SK-N-SH (cell line): ENCODE results near the gene KRT20. TPM values are rescaled to one million over a fixed set of nuclear protein-coding genes. Genes with fewer than 3 reads are reported as not detected.

Source experiments
- CTCF ChIA-PET: fragments of 300-600, 350-600 bp; formaldehyde crosslinking; extraction: SDS; loops from one replicate; lab custom pipeline; 2021; lab: Yijun Ruan, JAX
- POLR2A ChIA-PET: fragments of 350-600 bp; sonication (Branson Sonifier 250); formaldehyde crosslinking; extraction: SDS; loops from one replicate; lab custom pipeline; 2020; ENCODE audit warnings: antibody characterized with exemption, inconsistent platforms; lab: Yijun Ruan, JAX
- DNase-seq: peaks from one replicate; pipeline ENCODE4 v3.0.0; 2012
- H2AFZ ChIP-seq: fragments of 200-600 bp; sonication (generic); 2 replicates; pipeline ENCODE4 v1.8.1; 2016; ENCODE audit warnings: antibody characterized with exemption, mild to moderate bottlenecking, low read depth
- H3F3A ChIP-seq: fragments of 200-600 bp; sonication (generic); replicated peaks from 2 replicates; pipeline ENCODE3; 2016; ENCODE audit warnings: antibody characterized with exemption, mild to moderate bottlenecking; ENCODE audit not compliant: insufficient read depth
- H3K27ac ChIP-seq, 2 experiments: fragments of 200-500 bp in 1 of 2; fragments of 200-600 bp in 1 of 2; sonication (Bioruptor generic) in 1 of 2; sonication (generic), shearing (Covaris generic) in 1 of 2; 2 replicates each; pipeline versions ENCODE4 v1.5.1 to v1.6.1; 2014 to 2016; ENCODE audit warnings: low read depth in 2 of 2, inconsistent platforms in 1 of 2, low read length in 1 of 2, mild to moderate bottlenecking in 1 of 2, mixed read lengths in 1 of 2
- H3K27me3 ChIP-seq: fragments of 200-600 bp; sonication (generic), shearing (Covaris generic); 2 replicates; pipeline ENCODE4 v1.6.1; 2016; ENCODE audit warnings: mixed run types; ENCODE audit not compliant: insufficient read depth
- H3K36me3 ChIP-seq, 2 experiments: fragments of 200-500 bp in 1 of 2; fragments of 200-600 bp in 1 of 2; sonication (Bioruptor generic) in 1 of 2; sonication (generic) in 1 of 2; replicated peaks in 1 of 2; 2 replicates each; pipeline versions ENCODE3 to v1.5.1; 2014 to 2016; ENCODE audit warnings: low read length in 1 of 2, mild to moderate bottlenecking in 1 of 2; ENCODE audit not compliant: insufficient read depth in 2 of 2, control insufficient read depth in 1 of 2
- H3K4me1 ChIP-seq, 2 experiments: fragments of 200-500 bp in 1 of 2; fragments of 200-600 bp in 1 of 2; sonication (Bioruptor generic) in 1 of 2; sonication (generic), shearing (Covaris generic) in 1 of 2; 2 replicates each; pipeline versions ENCODE4 v1.5.1 to v1.6.1; 2014 to 2016; ENCODE audit warnings: low read depth in 1 of 2, low read length in 1 of 2, mixed run types in 1 of 2; ENCODE audit not compliant: insufficient read depth in 2 of 2, control insufficient read depth in 1 of 2
- H3K4me2 ChIP-seq: fragments of 200-600 bp; sonication (generic), shearing (Covaris generic); 2 replicates; pipeline ENCODE4 v1.6.1; 2017; ENCODE audit warnings: mixed run types
- H3K4me3 ChIP-seq, 2 experiments: fragments of 200-500 bp in 1 of 2; fragments of 200-600 bp in 1 of 2; sonication (Bioruptor generic) in 1 of 2; sonication (generic), shearing (Covaris generic) in 1 of 2; 2 replicates each; pipeline versions ENCODE4 v1.5.1 to v1.8.1; 2014 to 2016; ENCODE audit warnings: low read depth in 2 of 2, inconsistent platforms in 1 of 2, low read length in 1 of 2, mild to moderate bottlenecking in 1 of 2, mixed read lengths in 1 of 2, moderate library complexity in 1 of 2
- H3K79me2 ChIP-seq: fragments of 200-600 bp; sonication (generic); 2 replicates; pipeline ENCODE4 v1.8.1; 2017; ENCODE audit warnings: mild to moderate bottlenecking; ENCODE audit not compliant: insufficient read depth
- H3K9ac ChIP-seq: fragments of 200-600 bp; sonication (generic); 2 replicates; pipeline ENCODE4 v1.6.1; 2017; ENCODE audit warnings: mixed run types
- H3K9me2 ChIP-seq: fragments of 200-600 bp; sonication (generic); 2 replicates; pipeline ENCODE4 v1.6.1; 2017; ENCODE audit warnings: mixed run types
- H3K9me3 ChIP-seq: fragments of 200-600 bp; sonication (generic); 2 replicates; pipeline ENCODE4 v1.6.1; 2017; ENCODE audit warnings: mixed run types, mild to moderate bottlenecking, moderate library complexity
- H4K20me1 ChIP-seq: fragments of 200-600 bp; sonication (generic); 2 replicates; pipeline ENCODE4 v1.6.1; 2017; ENCODE audit warnings: mild to moderate bottlenecking, mixed run types; ENCODE audit not compliant: insufficient read depth
- CHD2 ChIP-seq: fragments of 150-350 bp; IDR thresholded peaks from 2 replicates; pipeline ENCODE4 v1.6.1; 2018; ENCODE audit warnings: low read length; ENCODE audit not compliant: partially characterized antibody
- CTCF ChIP-seq: fragments of 200-600 bp; sonication (generic); IDR thresholded peaks from 2 replicates; pipeline ENCODE4 v1.6.1; 2017; ENCODE audit warnings: antibody characterized with exemption, mild to moderate bottlenecking, moderate library complexity
- EP300 ChIP-seq, 2 experiments: IDR thresholded peaks; 2 replicates each; pipeline versions ENCODE4 v1.4.0 to v1.6.1; 2012; ENCODE audit warnings: borderline replicate concordance in 1 of 2, low read depth in 1 of 2, low read length in 1 of 2
- FOXM1 ChIP-seq: IDR thresholded peaks from 2 replicates; pipeline ENCODE4 v1.4.0; 2012; ENCODE audit warnings: low read depth, mild to moderate bottlenecking
- MAX ChIP-seq: IDR thresholded peaks from 2 replicates; pipeline ENCODE4 v1.4.0; 2012; ENCODE audit warnings: low read depth
- MXI1 ChIP-seq: IDR thresholded peaks from 2 replicates; pipeline ENCODE4 v1.6.1; 2012; ENCODE audit warnings: mild to moderate bottlenecking, low read depth, low read length, improper control_type of control experiment
- NFIC ChIP-seq: IDR thresholded peaks from 2 replicates; pipeline ENCODE4 v1.4.0; 2012; ENCODE audit warnings: borderline replicate concordance
- PBX3 ChIP-seq: IDR thresholded peaks from 2 replicates; pipeline ENCODE4; 2012
- POLR2AphosphoS5 ChIP-seq: IDR thresholded peaks from 2 replicates; pipeline ENCODE4 v1.6.1; 2012; ENCODE audit warnings: low read depth, low read length
- RCOR1 ChIP-seq: fragments of 150-350 bp; IDR thresholded peaks from 2 replicates; pipeline ENCODE4 v1.6.1; 2017; ENCODE audit warnings: antibody characterized with exemption, low read length
- REST ChIP-seq: IDR thresholded peaks from 2 replicates; pipeline ENCODE4 v1.6.1; 2012; ENCODE audit warnings: mild to moderate bottlenecking, low read depth, low read length, moderate library complexity
- SIN3A ChIP-seq: IDR thresholded peaks from 2 replicates; pipeline ENCODE4 v1.6.1; 2012; ENCODE audit warnings: low read depth, mild to moderate bottlenecking, low read length, moderate library complexity, borderline replicate concordance
- TAF1 ChIP-seq: IDR thresholded peaks from 2 replicates; pipeline ENCODE4 v1.6.1; 2012; ENCODE audit warnings: low read depth, mild to moderate bottlenecking, low read length, moderate library complexity, borderline replicate concordance
- TCF12 ChIP-seq: IDR thresholded peaks from 2 replicates; pipeline ENCODE4 v1.4.0; 2012
- TEAD4 ChIP-seq: IDR thresholded peaks from 2 replicates; pipeline ENCODE4 v1.4.0; 2012; ENCODE audit warnings: mild to moderate bottlenecking, borderline replicate concordance; ENCODE audit not compliant: insufficient read depth
- ZBTB33 ChIP-seq: IDR thresholded peaks from 2 replicates; pipeline ENCODE4 v1.4.0; 2012; ENCODE audit warnings: low read depth, borderline replicate concordance
- WGBS: methylation state at CpG from one replicate; pipeline ENCODE4 v1.1.6; 2017; ENCODE audit warnings: low lambda C conversion rate; 5-methylcytosine and 5-hydroxymethylcytosine counted together
- polyA plus RNA-seq, 3 experiments: library from polyadenylated mRNA; depleted of rRNA; stranded (reverse); fragments of >200 nt; gene quantifications; 2 replicates each; pipeline ENCODE4 v1.2.3, GENCODE V29; 2012

Gene KRT20
- polyA plus RNA-seq, 1 of the 3 experiments (the other 2 are of a cell fraction) = not detected

- TF ChIP-seq CTCF (no peak), MXI1 (no peak), RCOR1 (no peak), TAF1 (no peak), TCF12 (peak; percentile 74), MAX (peak; percentile 69; the same call in 1 of the 2 replicates), FOXM1 (peak; percentile 28; the same call in 1 of the 2 replicates), REST (no peak), SIN3A (no peak), TEAD4 (peak; percentile 74; the same call in 1 of the 2 replicates), ZBTB33 (0 out of 2 replicates have a peak, but pooled peaks have one; percentile 16)
- TF ChIP-seq, all 33 proteins: peak for 13
These were observed 30.7 kb downstream of the KRT20 start (continued) for GRCh38 chr17:40854175-40854814.

GRCh38 chr17:40852364-40852763, 32.7 kb downstream of the KRT20 start:
- no peak overlapping the region for H3K27ac ChIP-seq
- ChIA-PET POLR2A (no interaction called here), CTCF (interaction anchor here (1.0 to 2.3 kb wide), 3 partner anchors 697 to 811 kb away, joined by 3 to 7 read pairs (median 4); no protein-coding TSS in a partner anchor)
- H2AFZ ChIP-seq = no peak overlapping the region
- H3F3A ChIP-seq = peaks cover 22% of the 10 kb centered on the region
- no peaks in the 10 kb centered on the region for H4K20me1 ChIP-seq
- DNase-seq = no peak
- 29% methylated on average over 1 of the region's 1 CpG for WGBS
- no peak overlapping the region for H3K4me2 ChIP-seq
- no peaks in the 10 kb centered on the region for H3K9me2 ChIP-seq
- no peaks in the 10 kb centered on the region for H3K27me3 ChIP-seq
- no peak overlapping the region for H3K4me3 ChIP-seq
- H3K79me2 ChIP-seq = no peaks in the 10 kb centered on the region
- no peaks in the 10 kb centered on the region for H3K9me3 ChIP-seq
- H3K9ac ChIP-seq = no peak overlapping the region
- H3K4me1 ChIP-seq = peaks cover 3% of the 10 kb centered on the region in 2 experiments; a peak in 1 of 4 replicates
- H3K36me3 ChIP-seq = no peaks in the 10 kb centered on the region
- no peak for TF ChIP-seq EP300 (IDR thresholded peaks at IDR 0.05; ENCODE audit: borderline replicate concordance in 1 of 2, low read depth in 1 of 2, low read length in 1 of 2)
- TF ChIP-seq ZBTB33 = no peak
- no peak for TF ChIP-seq CHD2
- TF ChIP-seq POLR2AphosphoS5 = no peak
- no peak for TF ChIP-seq MAX
- TF ChIP-seq NFIC = no peak
- no peak for TF ChIP-seq PBX3
